HepG2 (cell line): ENCODE results near the gene FGFR4. TPM values are rescaled to one million over a fixed set of nuclear protein-coding genes. Genes with fewer than 3 reads are reported as not detected.

Experiments
- GATAD1 ChIP-seq: IDR thresholded peaks from 2 replicates; pipeline ENCODE4 v1.6.1; 2016; ENCODE audit warnings: missing genetic modification reagents, missing compliant biosample characterization
- HIVEP1 ChIP-seq: sonication (generic); formaldehyde crosslinking; IDR thresholded peaks from 2 replicates; pipeline ENCODE4 v1.4.0; 2020; ENCODE audit warnings: mild to moderate bottlenecking, missing genetic modification reagents
- KLF15 ChIP-seq: sonication (generic); formaldehyde crosslinking; IDR thresholded peaks from 2 replicates; pipeline ENCODE4 v1.8.1; 2023; ENCODE audit warnings: borderline replicate concordance, mild to moderate bottlenecking, inconsistent platforms, missing genetic modification reagents, mixed read lengths
- TCF12 ChIP-seq, 2 experiments: fragments of 450-650 bp in 1 of 2; sonication (generic) in 1 of 2; formaldehyde crosslinking in 1 of 2; IDR thresholded peaks; 2 replicates each; pipeline versions ENCODE4 v1.6.1 to v1.8.0; 2017 to 2022; ENCODE audit warnings: antibody characterized with exemption in 1 of 2, mild to moderate bottlenecking in 1 of 2, missing genetic modification reagents in 1 of 2, moderate library complexity in 1 of 2
- ZNF850 ChIP-seq: sonication (generic); formaldehyde crosslinking; conservative IDR thresholded peaks from 2 replicates; pipeline ENCODE4 v1.9.0; 2021; ENCODE audit warnings: mild to moderate bottlenecking, missing genetic modification reagents
- polyA plus RNA-seq, 8 experiments: library from polyadenylated mRNA; depleted of rRNA in 3 of 8; stranded (reverse) in 7 of 8; unstranded in 1 of 8; fragments of >200 nt; fragmentation: Illumina TruSeq in 4 of 8; extraction: Trizol in 4 of 8; gene quantifications; 2 replicates each; pipeline versions ENCODE4 v1.2.1 to v1.2.3, GENCODE V29; 2011 to 2016; ENCODE audit warnings: low read depth in 4 of 8, missing spikeins in 1 of 8, mixed read lengths in 1 of 8; ENCODE audit not compliant: insufficient read depth in 1 of 8
- total RNA-seq, 5 experiments: library from RNA; depleted of rRNA; stranded (reverse); fragments of >200 nt; fragmentation: Illumina TruSeq; extraction: Trizol; gene quantifications; 2 replicates each; pipeline ENCODE4 v1.2.3, GENCODE V29; 2016; ENCODE audit warnings: low read depth in 1 of 5
- TF ChIP-seq, protein P1 (sequence below): sonication (generic); formaldehyde crosslinking; IDR thresholded peaks from 2 replicates; pipeline ENCODE4 v1.4.0; 2020; ENCODE audit warnings: mild to moderate bottlenecking, missing genetic modification reagents

FGFR4 gene
- total and polyA plus RNA-seq, 2 of the 13 experiments (the other 11 are each of a cell fraction or from before 2014, with no cell fraction given), result 129 to 219 TPM

DNA sequence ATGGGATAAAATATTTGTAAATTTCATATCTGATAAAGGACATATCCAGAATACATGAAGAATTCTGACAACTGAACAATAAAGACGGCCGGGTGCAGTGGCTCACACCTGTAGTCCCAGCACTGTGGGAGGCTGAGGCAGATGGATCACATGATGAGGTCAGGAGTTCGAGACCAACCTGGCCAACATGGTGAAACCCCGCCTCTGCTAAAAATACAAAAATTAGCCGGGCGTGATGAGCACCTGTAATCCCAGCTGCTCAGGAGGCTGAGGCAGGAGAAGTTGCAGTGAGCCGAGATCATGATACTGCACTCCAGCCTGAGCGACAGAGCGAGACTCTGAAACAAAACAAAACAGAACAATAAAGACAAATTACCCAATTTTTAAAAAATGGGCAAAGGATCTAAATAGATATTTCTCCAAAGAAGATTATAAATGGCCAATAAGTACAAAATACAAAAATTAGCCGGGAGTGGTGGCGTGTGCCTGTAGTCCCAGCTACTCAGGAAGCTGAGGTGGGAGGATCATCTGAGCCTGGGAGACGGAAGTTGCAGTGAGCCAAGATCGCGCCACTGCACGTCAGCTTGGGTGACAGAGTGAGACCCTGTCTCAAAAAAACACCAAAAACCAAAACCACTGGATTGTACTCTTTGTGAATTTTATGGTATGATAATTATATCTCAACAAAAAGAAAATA, 37.2 kb downstream of the FGFR4 start (continued):
- no peak for TF ChIP-seq TCF12 (IDR thresholded peaks at IDR 0.05)
- TF ChIP-seq TCF12 (CRISPR knock-in tag; IDR thresholded peaks at IDR 0.05), result no peak
- no peak for TF ChIP-seq KLF15 (CRISPR knock-in tag)
- TF ChIP-seq GATAD1, result no peak
- TF ChIP-seq ZNF850 (CRISPR knock-in tag), result no peak
- TF ChIP-seq HIVEP1 (CRISPR knock-in tag), result no peak
- TF ChIP-seq, protein P1, sequence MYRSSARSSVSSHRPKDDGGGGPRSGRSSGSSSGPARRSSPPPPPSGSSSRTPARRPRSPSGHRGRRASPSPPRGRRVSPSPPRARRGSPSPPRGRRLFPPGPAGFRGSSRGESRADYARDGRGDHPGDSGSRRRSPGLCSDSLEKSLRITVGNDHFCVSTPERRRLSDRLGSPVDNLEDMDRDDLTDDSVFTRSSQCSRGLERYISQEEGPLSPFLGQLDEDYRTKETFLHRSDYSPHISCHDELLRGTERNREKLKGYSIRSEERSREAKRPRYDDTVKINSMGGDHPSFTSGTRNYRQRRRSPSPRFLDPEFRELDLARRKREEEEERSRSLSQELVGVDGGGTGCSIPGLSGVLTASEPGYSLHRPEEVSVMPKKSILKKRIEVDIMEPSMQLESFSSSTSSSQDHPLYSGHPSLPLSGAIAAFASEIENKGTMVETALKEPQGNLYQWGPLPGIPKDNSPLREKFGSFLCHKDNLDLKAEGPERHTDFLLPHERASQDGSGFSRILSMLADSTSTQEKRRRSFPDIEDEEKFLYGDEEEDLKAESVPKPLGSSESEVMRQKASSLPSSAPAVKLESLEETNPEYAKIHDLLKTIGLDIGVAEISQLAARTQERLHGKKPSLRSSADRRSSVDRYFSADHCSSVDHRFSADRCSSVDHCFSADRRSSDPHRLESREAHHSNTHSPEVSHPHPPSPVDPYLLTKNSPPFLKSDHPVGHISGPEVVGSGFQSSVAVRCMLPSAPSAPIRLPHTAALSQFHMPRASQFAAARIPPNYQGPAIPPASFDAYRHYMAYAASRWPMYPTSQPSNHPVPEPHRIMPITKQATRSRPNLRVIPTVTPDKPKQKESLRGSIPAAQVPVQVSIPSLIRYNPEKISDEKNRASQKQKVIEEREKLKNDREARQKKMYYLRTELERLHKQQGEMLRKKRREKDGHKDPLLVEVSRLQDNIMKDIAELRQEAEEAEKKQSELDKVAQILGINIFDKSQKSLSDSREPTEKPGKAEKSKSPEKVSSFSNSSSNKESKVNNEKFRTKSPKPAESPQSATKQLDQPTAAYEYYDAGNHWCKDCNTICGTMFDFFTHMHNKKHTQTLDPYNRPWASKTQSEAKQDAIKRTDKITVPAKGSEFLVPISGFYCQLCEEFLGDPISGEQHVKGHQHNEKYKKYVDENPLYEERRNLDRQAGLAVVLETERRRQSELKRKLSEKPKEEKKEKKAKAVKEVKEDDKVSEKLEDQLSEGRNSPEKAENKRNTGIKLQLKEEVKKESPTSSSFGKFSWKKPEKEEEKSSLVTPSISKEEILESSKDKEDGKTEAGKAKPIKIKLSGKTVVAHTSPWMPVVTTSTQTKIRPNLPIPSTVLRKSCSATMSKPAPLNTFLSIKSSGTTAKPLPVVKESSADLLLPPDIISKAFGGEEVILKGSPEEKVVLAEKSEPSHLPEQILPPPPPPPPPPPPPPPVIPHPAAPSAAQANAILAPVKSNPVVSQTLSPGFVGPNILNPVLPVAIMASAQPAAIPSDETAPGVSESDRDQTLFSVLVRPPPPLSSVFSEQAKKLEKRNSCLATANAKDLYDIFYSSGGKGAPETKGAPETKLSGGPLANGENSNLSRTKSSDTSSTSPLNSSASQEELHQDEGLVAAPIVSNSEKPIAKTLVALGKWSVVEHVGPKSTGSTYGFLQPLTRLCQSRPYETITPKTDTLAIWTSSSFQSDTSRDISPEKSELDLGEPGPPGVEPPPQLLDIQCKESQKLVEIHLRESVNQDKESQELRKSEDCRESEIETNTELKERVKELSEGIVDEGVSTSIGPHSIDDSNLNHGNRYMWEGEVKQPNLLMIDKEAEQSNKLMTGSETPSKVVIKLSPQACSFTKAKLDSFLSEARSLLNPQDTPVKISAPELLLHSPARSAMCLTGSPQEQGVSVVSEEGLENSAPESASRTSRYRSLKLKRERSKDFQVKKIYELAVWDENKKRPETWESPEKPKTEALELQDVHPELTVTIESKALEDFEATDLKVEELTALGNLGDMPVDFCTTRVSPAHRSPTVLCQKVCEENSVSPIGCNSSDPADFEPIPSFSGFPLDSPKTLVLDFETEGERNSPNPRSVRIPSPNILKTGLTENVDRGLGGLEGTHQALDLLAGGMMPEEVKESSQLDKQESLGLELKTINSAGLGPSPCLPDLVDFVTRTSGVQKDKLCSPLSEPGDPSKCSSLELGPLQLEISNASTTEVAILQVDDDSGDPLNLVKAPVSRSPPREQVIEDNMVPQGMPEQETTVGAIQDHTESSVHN (CRISPR knock-in tag), result no peak
